SU-DHL-6 (cell line): ENCODE measurements around the gene RETREG1.

Experiments used
- H2AFZ ChIP-seq: fragments of 200-600 bp; sonication (generic); 2 replicates; pipeline ENCODE4 v1.6.1; 2014; ENCODE audit warnings: low read depth, mild to moderate bottlenecking, moderate library complexity, mixed read lengths, antibody characterized with exemption, low read length; ENCODE audit not compliant: severe bottlenecking
- H3F3A ChIP-seq: fragments of 200-600 bp; shearing (Covaris generic); 2 replicates; pipeline ENCODE4 v1.6.0; 2016; ENCODE audit warnings: antibody characterized with exemption, mild to moderate bottlenecking; ENCODE audit not compliant: insufficient read depth
- H3K27ac ChIP-seq: fragments of 200-600 bp; sonication (generic); 2 replicates; pipeline ENCODE4 v1.5.1; 2016; ENCODE audit warnings: low read depth, mild to moderate bottlenecking, low read length, moderate library complexity, mixed read lengths
- H3K27me3 ChIP-seq: fragments of 200-600 bp; sonication (generic), shearing (Covaris generic); 2 replicates; pipeline ENCODE4 v1.6.0; 2014; ENCODE audit warnings: mild to moderate bottlenecking, low read length
- H3K36me3 ChIP-seq: fragments of 200-600 bp; sonication (generic); 2 replicates; pipeline ENCODE4 v1.6.1; 2014; ENCODE audit warnings: mild to moderate bottlenecking, low read length, mixed read lengths
- H3K4me2 ChIP-seq: fragments of 300-600, 200-600 bp; shearing (Covaris generic), sonication (generic); 2 replicates; pipeline ENCODE4 v1.6.0; 2014; ENCODE audit warnings: low read length, low read depth, mild to moderate bottlenecking; ENCODE audit not compliant: poor library complexity, severe bottlenecking
- H3K4me3 ChIP-seq: fragments of 200-600 bp; sonication (generic); 2 replicates; pipeline ENCODE4 v1.5.1; 2014; ENCODE audit warnings: antibody characterized with exemption, low read length, mild to moderate bottlenecking, mixed read lengths; ENCODE audit not compliant: insufficient read depth, poor library complexity, severe bottlenecking
- H3K79me2 ChIP-seq: fragments of 200-600 bp; sonication (generic); 2 replicates; pipeline ENCODE4 v1.6.1; 2014; ENCODE audit warnings: mild to moderate bottlenecking, low read length, moderate library complexity; ENCODE audit not compliant: insufficient read depth
- H3K9ac ChIP-seq: fragments of 200-600 bp; sonication (generic); 2 replicates; pipeline ENCODE4 v1.7.0; 2014; ENCODE audit warnings: mild to moderate bottlenecking, low read length
- H3K9me2 ChIP-seq: fragments of 200-600 bp; sonication (generic); replicated peaks from 2 replicates; pipeline ENCODE4 v1.6.1; 2014; ENCODE audit warnings: low read length; ENCODE audit not compliant: insufficient read depth
- H3K9me3 ChIP-seq: fragments of 200-600 bp; sonication (generic); 2 replicates; pipeline ENCODE4 v1.6.1; 2014; ENCODE audit warnings: low read length, mixed read lengths; ENCODE audit not compliant: insufficient read depth
- H4K20me1 ChIP-seq: fragments of 200-600 bp; sonication (generic); 2 replicates; pipeline ENCODE4 v1.6.1; 2014; ENCODE audit warnings: low read depth, mild to moderate bottlenecking, antibody characterized with exemption, low read length, moderate library complexity, mixed read lengths
- CTCF ChIP-seq: fragments of 200-600 bp; sonication (generic); IDR thresholded peaks from one replicate; pipeline ENCODE4 v1.5.1; 2017; ENCODE audit warnings: antibody characterized with exemption, mild to moderate bottlenecking, low read length, moderate library complexity; ENCODE audit not compliant: insufficient read depth, poor library complexity, severe bottlenecking
- EZH2phosphoT487 ChIP-seq: fragments of 200-600 bp; sonication (generic), shearing (Covaris generic); conservative IDR thresholded peaks from 2 replicates; pipeline ENCODE4 v1.6.1; 2018; ENCODE audit warnings: mild to moderate bottlenecking, antibody characterized with exemption, low read length, moderate library complexity, mixed read lengths

The RETREG1 gene

DNA sequence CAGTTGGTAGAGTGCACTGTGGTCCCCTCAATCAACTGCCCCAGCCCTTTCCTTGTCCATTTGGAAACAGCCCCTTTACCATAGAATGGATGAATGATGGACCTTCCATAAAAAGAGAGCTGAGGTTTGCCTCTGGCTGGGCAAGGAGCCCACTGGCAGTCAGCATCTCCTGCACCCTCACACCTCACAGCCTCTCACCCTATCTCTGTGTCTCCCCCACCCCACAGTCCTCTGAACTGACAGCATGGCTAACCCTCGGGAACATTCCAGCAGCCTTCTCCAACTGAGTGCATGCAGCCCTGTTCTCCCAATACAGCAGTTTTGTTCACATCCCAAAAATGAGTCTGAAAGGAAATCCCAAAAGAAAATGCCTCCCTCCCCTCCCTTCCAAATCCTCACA is 51.7 kb downstream of the RETREG1 start:
- Histone ChIP-seq H3K27ac (no peak overlapping the region), H3K9me2 (no peaks in the 10 kb centered on the region), H3K9me3 (no peaks in the 10 kb centered on the region), H2AFZ (no peak overlapping the region), H3F3A (no peaks in the 10 kb centered on the region), H3K36me3 (no peaks in the 10 kb centered on the region), H3K79me2 (no peaks in the 10 kb centered on the region), H3K27me3 (no peaks in the 10 kb centered on the region), H3K9ac (no peak overlapping the region), H3K4me2 (no peak overlapping the region), H3K4me3 (no peak overlapping the region), H4K20me1 (no peaks in the 10 kb centered on the region)
- TF ChIP-seq EZH2phosphoT487 (no peak), CTCF (no peak)

- no peak overlapping the region for H3K27ac ChIP-seq
- H3K4me3 ChIP-seq, result no peak overlapping the region
- H4K20me1 ChIP-seq, result no peaks in the 10 kb centered on the region
- no peaks in the 10 kb centered on the region for H3K79me2 ChIP-seq
- H3K4me2 ChIP-seq, result no peak overlapping the region
- no peaks in the 10 kb centered on the region for H3K36me3 ChIP-seq
- no peaks in the 10 kb centered on the region for H3K9me2 ChIP-seq
- no peaks in the 10 kb centered on the region for H3K27me3 ChIP-seq
- TF ChIP-seq CTCF, result no peak
- no peak for TF ChIP-seq EZH2phosphoT487
- H3K9me3 ChIP-seq, result no peaks in the 10 kb centered on the region
- no peak overlapping the region for H2AFZ ChIP-seq
- H3K9ac ChIP-seq, result no peak overlapping the region
- no peaks in the 10 kb centered on the region for H3F3A ChIP-seq
Observed at GRCh38 chr5:16564248-16564867, 52.4 kb downstream of the RETREG1 start.

DNA sequence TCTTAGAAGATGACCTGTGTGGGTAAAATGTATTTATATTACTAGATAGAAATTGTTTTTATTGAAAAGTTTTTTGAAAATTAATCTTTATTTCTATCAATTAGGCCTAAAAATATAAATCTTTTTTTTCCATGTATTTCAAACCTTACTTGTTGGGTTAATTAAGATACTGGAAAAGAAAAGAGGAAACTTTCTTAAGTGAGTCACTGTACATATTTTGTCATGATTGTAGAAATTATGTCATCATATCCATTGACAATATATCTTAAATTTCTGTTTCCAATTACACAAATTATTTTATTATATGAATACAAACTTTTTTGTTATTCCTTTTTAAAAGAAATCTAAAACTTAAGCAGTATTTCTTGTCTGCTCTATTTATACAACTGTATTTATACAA is 53.1 kb downstream of the RETREG1 start:
- Histone ChIP-seq H3K4me2 (no peak overlapping the region), H2AFZ (no peak overlapping the region), H3F3A (no peaks in the 10 kb centered on the region), H3K9me3 (no peaks in the 10 kb centered on the region), H3K36me3 (no peaks in the 10 kb centered on the region), H3K9me2 (no peaks in the 10 kb centered on the region), H3K27me3 (no peaks in the 10 kb centered on the region), H3K79me2 (no peaks in the 10 kb centered on the region), H3K27ac (no peak overlapping the region), H3K9ac (no peak overlapping the region), H3K4me3 (no peak overlapping the region), H4K20me1 (no peaks in the 10 kb centered on the region)
- TF ChIP-seq EZH2phosphoT487 (no peak), CTCF (no peak)
